Right forelimb (tissue), 1 donor: ENCODE data around the gene GRPEL2.
A peak's percentile ranks its signal among the peaks of the same experiment; 100 is the strongest.

Experiments
- DNase-seq: peaks from one replicate; pipeline ENCODE4 v3.0.0-alpha.2; 2018

GRPEL2 gene

DNA sequence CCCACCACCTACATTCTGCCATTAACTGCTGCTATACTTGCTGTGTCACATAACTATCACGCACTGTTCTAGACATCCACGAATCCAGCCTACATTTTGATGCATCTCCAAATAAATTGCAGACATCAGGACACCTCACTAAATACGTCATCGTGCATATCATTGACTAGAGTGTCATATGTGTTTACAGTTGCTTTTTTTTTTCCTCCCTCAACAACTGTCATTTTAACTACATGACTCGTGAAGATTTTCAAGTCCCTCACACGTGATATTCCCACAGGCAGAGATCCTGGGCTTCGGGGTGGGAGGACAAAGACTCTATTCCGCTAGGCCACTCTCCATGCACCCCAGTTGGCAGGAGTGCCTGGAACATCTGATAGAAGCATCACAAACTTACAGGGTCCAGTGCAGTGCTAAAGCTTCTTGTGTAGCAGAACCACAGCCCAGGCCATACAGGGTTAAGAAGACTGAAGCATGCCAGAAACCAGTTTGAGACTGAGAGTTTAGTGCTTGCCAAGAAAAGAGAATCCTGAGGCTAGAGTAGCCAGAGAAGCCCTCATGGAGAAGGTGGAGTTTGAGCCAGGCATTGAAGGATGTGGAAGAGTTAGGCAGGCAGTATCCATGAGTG, 13.7 kb downstream of the GRPEL2 start:
- no peak for DNase-seq

DNA sequence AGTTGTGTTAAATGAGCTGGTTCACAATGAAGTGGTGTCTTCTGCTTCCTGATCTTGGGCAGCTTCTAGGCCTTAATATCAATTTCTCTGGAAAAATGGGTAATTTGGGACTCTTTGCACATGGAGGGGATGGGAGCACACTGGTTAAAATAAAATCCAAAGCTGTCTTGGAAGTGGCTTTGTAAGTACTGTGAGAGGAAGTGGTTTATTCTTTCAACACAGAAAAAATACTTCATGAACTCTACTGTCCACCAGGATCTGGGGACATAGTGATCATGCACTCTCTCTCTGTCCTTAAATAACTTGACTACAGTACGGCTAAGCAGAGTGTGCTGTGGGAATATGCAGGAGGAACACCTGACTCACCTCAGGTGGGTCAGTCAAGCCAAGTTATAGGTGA, 15.0 kb downstream of the GRPEL2 start:
- DNase-seq: no peak

DNA sequence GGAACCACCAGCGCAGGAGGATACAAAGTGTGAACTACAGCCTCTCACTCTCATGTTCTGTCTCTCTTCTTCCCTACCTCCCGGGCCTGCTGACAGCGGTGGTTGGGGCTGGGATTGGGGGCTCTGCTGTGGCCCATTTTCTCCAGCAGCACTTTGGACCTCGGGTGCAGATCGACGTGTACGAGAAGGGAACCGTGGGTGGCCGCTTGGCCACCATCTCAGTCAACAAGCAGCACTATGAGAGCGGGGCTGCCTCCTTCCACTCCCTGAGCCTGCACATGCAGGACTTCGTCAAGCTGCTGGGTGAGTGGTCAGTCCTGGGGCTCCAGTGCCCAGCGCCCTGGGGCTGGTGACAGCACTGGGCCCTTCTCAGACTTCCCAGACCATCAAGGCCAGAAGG, 17.2 kb downstream of the GRPEL2 start:
- DNase-seq: no peak

DNA sequence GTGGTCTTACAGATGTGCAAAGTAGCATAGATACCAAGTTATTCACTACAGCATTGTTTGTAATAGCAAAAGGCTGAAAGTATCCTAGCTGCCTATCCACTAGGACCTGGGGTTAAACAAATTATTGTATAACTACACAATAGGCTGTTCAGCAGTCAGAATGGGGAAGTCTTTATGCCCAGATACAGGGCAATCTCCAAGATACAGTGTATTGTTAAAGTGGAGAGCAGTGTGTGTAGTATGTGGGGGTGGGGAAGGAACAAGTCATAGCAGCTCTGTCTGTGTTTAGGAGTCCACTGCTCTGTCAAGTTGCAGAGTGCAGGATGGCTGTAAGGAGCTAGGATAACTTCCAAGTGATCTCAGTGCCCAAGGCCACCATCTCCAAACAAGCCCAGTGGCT, 18.1 kb downstream of the GRPEL2 start:
- DNase-seq: no peak

DNA sequence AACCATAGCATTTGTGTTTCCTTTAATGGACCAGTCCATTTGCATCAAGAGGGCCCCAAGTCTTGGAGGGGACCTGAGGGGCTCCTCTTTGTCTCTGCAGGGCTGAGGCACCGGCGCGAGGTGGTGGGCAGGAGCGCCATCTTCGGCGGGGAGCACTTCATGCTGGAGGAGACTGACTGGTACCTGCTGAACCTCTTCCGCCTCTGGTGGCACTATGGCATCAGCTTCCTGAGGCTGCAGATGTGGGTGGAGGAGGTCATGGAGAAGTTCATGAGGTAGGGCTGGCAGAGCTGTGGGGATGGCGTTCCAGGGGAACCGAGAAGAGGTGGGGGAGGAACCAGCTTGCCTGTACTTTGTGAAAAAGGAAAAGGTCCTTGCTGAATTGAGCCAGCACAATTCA, 18.6 kb downstream of the GRPEL2 start:
- no peak for DNase-seq

DNA sequence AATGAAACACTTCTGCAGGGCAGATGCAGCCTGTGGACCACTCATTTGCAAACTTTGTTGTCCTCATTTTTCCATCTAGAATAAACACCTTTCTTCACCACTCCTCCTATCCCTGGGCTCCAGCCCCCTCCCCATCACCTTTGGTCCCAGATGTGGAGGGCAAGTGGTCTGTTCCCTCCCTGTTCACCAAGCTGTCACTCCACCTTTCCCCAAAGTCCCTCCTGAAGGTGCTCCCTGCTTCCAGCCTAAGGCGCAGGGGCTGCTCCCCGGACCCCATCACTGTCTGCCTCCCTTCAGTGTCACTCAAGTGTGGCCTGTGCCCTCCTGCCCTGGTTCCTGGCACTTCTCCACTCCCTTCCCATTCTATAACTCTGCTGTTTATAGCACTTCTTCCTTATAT, 19.4 kb downstream of the GRPEL2 start:
- DNase-seq: no peak

DNA sequence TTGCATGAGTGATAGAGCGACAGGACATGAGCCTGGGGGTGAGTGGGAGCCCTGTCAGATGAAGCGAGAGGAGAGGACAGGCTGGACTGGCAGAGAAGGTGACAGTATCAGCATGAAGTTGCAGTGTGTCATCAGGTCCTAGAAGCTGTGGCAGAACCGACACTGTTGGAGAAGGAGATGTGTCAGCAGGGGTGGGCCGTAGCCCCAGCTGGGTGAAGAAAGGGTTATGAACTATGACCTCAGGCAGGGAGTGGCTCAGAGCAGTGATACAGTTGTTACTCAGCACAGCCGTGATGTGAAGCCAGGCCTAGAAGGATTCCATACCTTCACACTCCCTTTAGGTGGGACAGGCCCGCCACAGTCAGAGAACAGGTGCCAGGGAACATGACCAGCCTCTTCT, 20.1 kb downstream of the GRPEL2 start:
- no peak for DNase-seq

DNA sequence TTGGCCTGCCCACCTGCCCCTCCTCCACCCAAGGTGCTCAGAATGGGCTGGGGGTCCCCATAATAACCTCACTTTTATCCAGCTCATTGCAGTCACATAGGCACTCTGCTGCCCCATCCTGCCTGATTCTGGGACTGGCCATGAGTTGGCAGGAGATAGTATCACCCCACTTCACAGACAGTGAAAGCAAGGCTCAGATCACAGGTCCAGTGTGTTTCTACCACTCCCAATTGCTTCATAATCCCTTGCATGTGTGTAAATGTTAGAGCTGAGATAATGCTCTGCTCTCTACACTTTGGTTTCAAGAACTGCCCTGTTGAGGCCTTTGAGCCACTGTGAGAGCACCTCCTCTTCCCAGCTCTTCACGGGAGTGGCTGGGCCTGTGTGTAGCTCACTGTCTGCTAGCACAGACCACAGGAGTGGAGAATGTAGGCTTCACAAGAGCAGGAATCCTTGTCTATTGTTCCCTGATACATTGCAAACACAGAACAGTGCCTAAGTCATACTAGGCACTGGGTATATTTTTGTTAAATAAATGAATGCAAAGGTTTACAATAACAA, 20.9 kb downstream of the GRPEL2 start:
- no peak for DNase-seq

DNA sequence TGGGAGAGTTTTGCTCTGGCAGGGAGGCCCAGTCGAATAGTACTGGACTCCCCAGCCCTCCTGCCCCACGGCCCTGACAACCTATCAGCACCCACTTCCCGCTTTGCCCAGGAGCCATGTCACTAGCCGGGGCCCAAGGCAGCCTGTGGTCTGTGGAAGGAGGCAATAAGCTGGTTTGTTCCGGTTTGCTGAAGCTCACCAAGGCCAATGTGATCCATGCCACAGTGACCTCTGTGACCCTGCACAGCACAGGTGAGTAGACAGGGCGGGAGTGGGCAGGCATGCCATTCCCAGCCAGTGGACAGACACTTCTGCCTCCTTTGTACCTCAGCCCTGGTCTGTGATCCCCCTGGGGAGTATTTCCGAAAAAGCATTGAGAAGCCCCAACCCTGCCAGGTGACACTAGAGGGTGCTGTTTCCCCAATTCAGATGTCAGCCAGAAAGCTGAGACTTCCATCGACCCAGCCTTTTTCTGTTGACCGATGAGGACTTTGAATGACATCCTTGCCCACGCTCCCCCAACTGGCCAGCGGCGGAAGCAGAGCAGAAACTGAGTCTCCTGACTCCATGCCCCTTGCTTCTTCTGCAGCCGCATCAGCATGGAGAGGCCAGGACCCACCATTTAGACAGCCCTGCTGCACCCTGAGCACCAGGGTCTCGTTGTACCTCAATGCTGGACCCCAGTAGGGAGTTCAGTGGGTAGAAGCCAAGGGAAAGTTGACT, 22.1 kb downstream of the GRPEL2 start:
- no peak for DNase-seq

DNA sequence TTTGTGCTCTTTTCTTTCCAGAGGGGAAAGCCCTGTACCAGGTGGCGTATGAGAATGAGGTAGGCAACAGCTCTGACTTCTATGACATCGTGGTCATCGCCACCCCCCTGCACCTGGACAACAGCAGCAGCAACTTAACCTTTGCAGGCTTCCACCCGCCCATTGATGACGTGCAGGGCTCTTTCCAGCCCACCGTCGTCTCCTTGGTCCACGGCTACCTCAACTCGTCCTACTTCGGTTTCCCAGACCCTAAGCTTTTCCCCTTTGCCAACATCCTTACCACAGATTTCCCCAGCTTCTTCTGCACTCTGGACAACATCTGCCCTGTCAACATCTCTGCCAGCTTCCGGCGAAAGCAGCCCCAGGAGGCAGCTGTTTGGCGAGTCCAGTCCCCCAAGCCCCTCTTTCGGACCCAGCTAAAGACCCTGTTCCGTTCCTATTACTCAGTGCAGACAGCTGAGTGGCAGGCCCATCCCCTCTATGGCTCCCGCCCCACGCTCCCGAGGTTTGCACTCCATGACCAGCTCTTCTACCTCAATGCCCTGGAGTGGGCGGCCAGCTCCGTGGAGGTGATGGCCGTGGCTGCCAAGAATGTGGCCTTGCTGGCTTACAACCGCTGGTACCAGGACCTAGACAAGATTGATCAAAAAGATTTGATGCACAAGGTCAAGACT, 22.8 kb downstream of the GRPEL2 start:
- peak; percentile 21 for DNase-seq

DNA sequence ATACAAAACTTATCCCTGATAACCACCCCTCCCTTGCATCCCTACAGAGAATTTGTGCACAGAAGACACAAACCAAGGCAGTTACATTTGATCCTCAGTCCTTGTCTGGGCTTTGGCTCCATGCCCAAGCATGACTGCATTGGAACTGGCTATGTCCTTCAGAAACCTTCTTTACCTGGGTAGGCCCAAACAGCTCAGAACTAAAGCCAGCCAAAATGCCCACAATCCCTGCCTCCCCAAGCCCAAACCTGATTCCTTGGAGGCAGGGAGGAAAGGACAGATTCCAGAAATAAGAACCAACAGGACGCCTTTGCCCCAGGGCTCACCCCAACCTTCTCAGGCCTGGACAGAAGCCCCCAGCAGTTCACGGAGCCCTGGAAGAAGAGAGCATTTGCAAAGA, 25.6 kb downstream of the GRPEL2 start:
- DNase-seq: no peak

DNA sequence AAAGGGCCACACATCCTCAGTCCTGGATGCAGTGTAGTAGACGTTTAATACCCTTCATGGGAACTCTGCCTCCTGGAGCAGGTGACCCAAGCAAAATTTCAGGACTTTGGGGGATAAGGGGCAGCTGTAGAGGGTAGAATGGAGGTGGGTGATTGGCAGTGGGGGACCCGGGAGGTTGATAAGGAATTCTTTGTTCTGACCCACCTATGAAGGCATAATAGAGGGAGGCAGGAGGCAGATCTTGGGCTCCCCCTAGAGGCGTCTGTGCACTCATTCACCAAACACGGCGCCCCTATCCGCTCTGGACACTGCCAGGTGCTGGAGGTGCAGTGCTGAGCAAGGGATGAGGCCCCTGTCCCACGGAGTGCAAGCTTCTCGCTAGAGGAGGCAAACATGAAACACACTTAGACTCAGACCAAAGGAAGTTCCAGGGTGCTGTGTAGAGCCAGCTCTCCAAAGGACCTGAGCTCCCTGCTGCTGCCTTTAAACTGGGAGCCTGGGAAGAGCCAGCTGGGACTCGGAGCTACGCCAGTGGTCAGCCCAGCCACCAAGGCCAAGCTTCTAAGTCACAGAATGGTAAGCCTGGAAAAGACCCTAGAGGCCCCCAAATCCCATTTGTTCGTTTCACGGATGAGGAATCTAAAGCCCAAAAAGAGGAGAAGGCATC, 26.1 kb downstream of the GRPEL2 start:
- DNase-seq: no peak

DNA sequence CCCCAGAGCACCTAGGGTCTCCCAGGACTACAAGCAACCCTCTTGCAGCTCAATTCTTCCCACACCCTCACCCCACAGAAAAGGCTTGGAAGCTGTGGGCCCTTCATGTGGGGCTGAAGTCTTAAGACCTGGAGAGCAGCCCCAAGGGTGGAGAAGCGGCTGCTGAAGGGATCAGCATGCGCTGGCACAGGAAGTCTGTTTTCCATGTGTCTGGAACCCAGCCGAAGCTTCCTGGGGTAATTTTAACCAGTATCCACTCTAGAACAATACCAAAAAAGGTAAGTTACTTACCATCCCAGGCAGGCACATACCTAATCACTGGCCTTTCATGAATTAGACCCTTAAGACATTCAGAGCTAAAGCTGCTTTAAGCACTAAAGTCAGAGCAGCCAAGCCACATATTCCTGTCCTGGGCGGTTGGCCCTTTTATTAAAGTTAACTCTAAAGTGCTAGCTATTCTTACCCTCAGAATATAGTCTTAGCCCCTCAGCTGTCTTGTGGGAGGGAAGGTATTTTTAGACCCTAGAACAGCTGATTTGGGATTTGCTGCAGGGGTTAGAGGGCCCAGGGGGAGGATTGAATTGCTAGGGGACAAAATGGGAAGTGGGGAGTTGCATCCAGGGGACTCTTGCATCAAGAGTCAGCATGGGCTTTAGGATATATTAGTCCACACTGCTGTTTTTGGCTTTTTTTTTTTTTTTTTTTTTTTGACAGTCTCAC, 26.9 kb downstream of the GRPEL2 start:
- DNase-seq: no peak

DNA sequence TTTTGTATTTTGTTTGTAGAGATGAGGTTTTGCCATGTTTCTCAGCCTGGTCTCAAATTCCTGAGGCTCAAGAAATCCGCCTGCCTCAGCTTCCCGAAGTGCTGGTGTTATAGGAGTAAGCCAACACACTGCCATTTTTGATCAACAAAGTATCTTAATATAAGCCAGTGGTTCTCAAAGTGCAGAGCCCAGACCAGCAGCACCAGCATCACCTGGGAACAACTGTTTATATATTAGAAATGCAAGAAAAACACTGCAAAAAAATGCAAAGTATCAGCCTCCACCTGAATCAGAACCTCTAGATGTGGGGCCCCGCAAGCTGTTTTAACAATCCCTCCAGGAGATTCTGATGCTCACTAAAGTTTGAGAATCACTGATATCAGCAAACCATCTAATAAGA, 27.6 kb downstream of the GRPEL2 start:
- DNase-seq: no peak

DNA sequence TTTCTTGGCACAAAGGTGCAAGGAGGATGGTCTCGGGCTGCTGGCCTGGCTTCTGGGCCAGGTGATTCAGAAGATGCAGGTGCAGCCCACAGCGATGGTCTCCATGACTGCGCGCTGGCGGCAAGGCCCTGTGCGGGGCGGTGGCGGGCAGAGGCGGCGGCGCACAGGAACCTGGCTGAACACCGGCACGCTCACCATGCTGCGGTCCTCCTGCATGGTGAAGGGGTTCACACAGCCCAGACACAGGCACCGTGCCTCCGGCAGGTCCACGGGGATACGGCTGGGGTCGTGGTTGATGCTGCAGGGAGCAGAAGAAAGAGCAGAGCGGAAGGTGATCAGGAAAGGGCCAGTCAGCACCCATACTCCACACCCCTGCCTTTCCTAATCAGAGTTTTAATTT, 29.0 kb downstream of the GRPEL2 start:
- DNase-seq: no peak

DNA sequence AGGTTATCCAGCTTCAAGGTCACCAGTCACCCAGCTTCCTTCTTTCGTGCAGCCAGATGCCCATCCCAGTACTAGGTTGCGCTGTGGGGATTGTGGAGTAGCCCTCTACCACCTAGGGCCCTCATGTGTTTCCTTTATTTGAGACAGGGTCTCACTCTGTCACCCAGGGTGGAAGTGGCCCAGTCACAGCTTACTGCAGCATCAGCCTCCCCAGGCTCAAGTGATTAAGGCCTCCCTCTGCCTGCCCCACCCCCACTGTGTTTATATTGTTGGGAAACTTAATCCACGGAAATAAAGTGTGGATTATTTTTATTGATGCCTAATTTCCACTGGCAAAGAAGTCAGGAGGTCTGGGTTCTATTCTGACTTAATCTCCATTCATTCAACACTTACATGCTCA, 29.5 kb downstream of the GRPEL2 start:
- DNase-seq: no peak

DNA sequence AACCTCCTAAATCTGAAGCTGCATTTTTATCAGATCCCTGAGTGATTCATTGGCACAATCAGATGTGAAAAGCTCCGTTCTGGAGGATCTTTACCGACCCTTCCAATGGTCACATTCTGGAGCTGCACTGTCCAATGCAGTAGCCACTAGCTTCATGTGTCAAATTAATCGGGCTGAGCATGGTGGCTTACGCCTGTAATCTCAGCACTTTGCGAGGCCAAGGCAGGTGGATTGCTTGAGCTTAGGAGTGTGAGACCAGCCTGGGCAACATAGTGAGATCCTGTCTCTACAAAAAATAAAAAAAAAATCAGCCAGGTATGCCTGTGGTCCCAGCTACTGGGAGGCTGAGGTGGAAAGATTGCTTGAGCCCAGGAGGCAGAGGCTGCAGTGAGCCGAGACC, 30.1 kb downstream of the GRPEL2 start:
- DNase-seq: no peak

DNA sequence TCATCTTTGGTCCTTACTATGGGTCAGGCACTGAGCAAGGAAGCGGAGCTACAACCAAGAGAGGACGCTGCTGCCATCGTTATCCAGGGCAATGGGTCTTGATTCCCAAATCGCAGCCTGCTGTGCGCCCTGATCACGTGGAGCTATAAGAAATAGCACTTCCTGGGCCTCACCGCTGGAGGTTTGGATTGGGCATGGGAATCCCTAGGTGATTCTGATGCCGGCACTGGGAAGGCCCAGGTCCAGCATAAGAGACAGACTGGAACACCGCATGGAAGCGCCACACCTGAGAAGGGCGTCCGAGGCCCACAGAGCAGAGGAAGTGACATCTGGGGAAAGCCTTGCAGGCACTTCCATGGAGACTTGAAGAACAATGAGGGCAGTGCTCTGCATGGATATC, 30.8 kb downstream of the GRPEL2 start:
- peak; percentile 20 for DNase-seq

DNA sequence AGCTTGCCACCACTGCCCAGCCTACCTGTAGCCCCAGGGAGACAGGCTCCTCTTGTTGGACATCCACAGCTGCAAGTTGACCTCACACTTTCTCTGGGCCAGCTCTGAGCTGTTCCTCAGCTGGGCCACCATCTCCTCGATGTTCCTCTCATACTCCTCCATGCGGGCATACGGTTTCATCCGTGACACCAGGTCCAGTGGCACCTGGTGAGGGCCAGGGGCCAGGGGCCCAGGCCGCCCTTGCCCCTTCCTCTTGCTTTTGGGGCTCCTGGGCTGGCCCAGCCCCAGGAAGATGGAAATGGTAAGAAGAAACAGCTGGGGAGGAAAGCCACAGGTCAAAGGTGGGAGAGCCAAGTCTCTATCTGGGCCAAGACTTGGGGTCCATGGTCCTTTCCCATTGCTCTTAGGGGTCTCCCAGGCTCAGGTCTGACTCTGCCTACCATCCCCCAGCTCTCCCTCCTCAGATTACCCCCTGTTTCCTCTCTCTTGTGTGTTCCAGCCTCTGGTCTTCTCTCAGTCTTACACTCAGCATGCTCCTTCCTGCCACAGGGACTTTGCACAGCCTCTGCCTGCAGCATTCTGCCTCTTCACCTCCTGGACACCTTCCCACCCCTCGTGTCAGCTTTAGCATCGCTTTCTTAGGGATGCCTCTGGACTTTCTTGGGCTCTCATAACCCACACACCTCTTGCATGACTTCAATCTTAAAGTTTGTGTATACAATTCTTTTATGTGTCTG, 31.6 kb downstream of the GRPEL2 start:
- DNase-seq: no peak

DNA sequence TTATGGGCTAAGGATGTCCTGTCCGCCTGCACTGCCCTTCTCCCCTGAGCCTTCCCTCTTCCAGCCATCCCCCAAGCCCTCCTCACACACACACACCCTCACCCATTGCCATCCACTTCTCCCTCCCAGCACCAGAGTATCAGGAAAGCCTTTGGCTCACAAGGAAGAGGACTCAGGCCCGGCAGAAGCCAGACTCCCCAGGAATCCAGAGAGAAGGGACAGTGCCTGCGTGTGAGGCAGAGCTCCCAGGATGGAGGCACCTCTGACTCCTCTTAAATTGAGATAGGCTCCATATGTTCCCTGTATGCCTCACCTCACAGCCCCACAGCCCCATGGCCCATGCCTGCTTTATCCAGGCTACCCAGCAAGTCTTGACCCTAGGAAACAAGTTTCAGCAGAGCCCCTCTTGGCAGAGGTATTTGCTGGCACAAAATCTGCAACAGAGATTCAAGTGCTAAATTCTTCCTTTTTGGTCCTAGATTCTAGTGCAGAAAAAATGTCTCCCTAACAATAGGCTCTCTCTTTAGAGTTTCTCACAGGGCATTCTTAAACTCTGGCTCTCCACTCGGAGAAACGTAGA, 33.0 kb downstream of the GRPEL2 start:
- DNase-seq: no peak

DNA sequence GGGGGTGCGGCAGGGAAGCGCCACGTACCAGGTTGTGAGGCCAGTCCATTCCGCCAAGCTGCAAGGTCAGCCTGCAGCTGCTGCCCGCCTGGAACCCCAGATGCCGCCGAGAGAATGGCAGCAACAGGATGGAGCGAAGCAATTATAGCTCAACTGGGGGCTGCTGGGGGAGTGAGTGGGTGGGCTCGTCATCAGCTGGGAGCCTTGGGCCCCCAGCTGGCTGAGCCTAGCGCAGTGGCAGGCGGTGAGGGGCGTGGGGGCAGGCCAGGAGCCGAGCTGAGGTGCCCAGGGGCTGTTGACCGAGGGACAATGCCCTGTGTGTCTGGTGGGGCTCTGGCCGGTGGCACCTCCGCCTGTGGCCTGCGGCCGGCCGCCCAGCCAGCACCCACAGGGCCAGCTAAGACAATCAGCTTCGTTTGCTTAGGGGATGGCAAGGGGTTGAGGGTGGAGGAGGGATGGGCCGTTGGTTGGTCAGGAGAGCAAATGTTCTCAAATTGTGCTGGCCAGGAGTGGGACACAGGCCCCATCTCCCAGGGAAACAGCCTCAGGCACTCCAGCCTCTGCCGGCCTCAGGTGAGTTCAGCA, 34.0 kb downstream of the GRPEL2 start, which contains the start of gene IL17B:
Gene IL17B, minus strand, starts transcription at position 116 of the 585 bp plus-strand sequence. Its CDS starts 67 bp downstream, at position 49.
- DNase-seq: no peak
